OCI-LY7 (cell line): ENCODE measurements around the gene DLAT. TPM values are rescaled to one million over a fixed set of nuclear protein-coding genes. Genes with fewer than 3 reads are reported as not detected.
"Not testable (repeated sequence)": the region's sequence is repeated elsewhere in the genome, so short reads cannot be mapped to it uniquely, and the experiment has no call there.

Experiments used
- BruUV-seq: library from RNA; stranded (reverse); fragments of 400-500 nt; replicated peaks from 2 replicates; lab custom pipeline; 2021; lab: Mats Ljungman, UMichigan
- CTCF ChIA-PET: fragments of 300-600 bp; sonication (Branson Sonifier 250); formaldehyde crosslinking; loops from one replicate; lab custom pipeline; 2022; ENCODE audit warnings: antibody characterized with exemption; ENCODE audit not compliant: unreplicated experiment; lab: Charles Lee
- POLR2A ChIA-PET: fragments of 300-600 bp; sonication (Branson Sonifier 250); formaldehyde crosslinking; loops from one replicate; lab custom pipeline; 2022; ENCODE audit warnings: antibody characterized with exemption; lab: Charles Lee
- DNase-seq: peaks from one replicate; pipeline ENCODE4 v3.0.0-alpha.2; 2015; ENCODE audit warnings: low spot score
- H2AFZ ChIP-seq: fragments of 200-600 bp; sonication (generic), shearing (Covaris generic); 2 replicates; pipeline ENCODE4 v1.6.1; 2014; ENCODE audit warnings: mild to moderate bottlenecking, antibody characterized with exemption, low read length, moderate library complexity
- H3K27ac ChIP-seq: fragments of 200-600 bp; sonication (generic); 2 replicates; pipeline ENCODE4 v1.5.1; 2014; ENCODE audit warnings: mixed run types, low read depth, mild to moderate bottlenecking, moderate library complexity, low read length, inconsistent platforms; ENCODE audit not compliant: poor library complexity, severe bottlenecking
- H3K36me3 ChIP-seq: fragments of 200-600 bp; sonication (generic); 2 replicates; pipeline ENCODE4 v1.6.1; 2014; ENCODE audit warnings: mild to moderate bottlenecking, antibody characterized with exemption, low read length, moderate library complexity, mixed read lengths; ENCODE audit not compliant: insufficient read depth
- H3K4me1 ChIP-seq: fragments of 200-600 bp; sonication (generic); 2 replicates; pipeline ENCODE4 v1.5.1; 2014; ENCODE audit warnings: mild to moderate bottlenecking, low read length; ENCODE audit not compliant: insufficient read depth, poor library complexity, severe bottlenecking
- H3K4me2 ChIP-seq: fragments of 200-600 bp; sonication (generic); 2 replicates; pipeline ENCODE4 v1.6.1; 2014; ENCODE audit warnings: mild to moderate bottlenecking, low read length
- H3K4me3 ChIP-seq: fragments of 200-600 bp; sonication (generic); 2 replicates; pipeline ENCODE4 v1.5.1; 2014; ENCODE audit warnings: mild to moderate bottlenecking, low read depth, low read length; ENCODE audit not compliant: poor library complexity, severe bottlenecking
- H3K79me2 ChIP-seq: fragments of 200-600 bp; sonication (generic); 2 replicates; pipeline ENCODE4 v1.6.1; 2016; ENCODE audit warnings: low read depth, mild to moderate bottlenecking, low read length, moderate library complexity, mixed read lengths; ENCODE audit not compliant: insufficient read depth
- H3K9me2 ChIP-seq: fragments of 200-600 bp; sonication (generic); 2 replicates; pipeline ENCODE4 v1.6.1; 2016; ENCODE audit warnings: mild to moderate bottlenecking, low read length, mixed read lengths; ENCODE audit not compliant: insufficient read depth
- H3K9me3 ChIP-seq: fragments of 200-600 bp; sonication (generic); 2 replicates; pipeline ENCODE4 v1.6.1; 2014; ENCODE audit warnings: mild to moderate bottlenecking, mixed run types, low read length, mixed read lengths
- H4K20me1 ChIP-seq: fragments of 200-600 bp; sonication (generic); 2 replicates; pipeline ENCODE4 v1.6.1; 2014; ENCODE audit warnings: mild to moderate bottlenecking, antibody characterized with exemption, low read length, moderate library complexity, mixed read lengths; ENCODE audit not compliant: insufficient read depth
- CTCF ChIP-seq: fragments of 200-600 bp; sonication (generic); conservative IDR thresholded peaks from 2 replicates; pipeline ENCODE4 v1.5.1; 2014; ENCODE audit warnings: mild to moderate bottlenecking, antibody characterized with exemption, low read length, moderate library complexity, mixed read lengths
- EZH2phosphoT487 ChIP-seq: fragments of 200-600 bp; sonication (generic); IDR thresholded peaks from 2 replicates; pipeline ENCODE4 v1.6.1; 2018; ENCODE audit warnings: low read depth, borderline replicate concordance, mild to moderate bottlenecking, mixed run types, antibody characterized with exemption, low read length, moderate library complexity, mixed read lengths
- intact Hi-C: fragments of 100-400 bp; cut with micrococcal nuclease; formaldehyde crosslinking; loops from one replicate; pipeline ENCODE4 v1.10.0; 2022; ENCODE audit not compliant: unreplicated experiment
- total RNA-seq, 2 experiments: library from RNA; depleted of rRNA in 1 of 2; stranded (reverse); fragments of >200 nt in 1 of 2; shearing (Covaris generic) in 1 of 2; gene quantifications; 2 replicates each; pipeline ENCODE4 v1.2.3, GENCODE V29; 2014 to 2022

Gene DLAT
- total RNA-seq, 2 experiments from 2014 or later, result 42.0 to 54.1 TPM

GRCh38 chr11:112044961-112045360 is 19.8 kb downstream of the DLAT start:
- no peaks in the 10 kb centered on the region for H4K20me1 ChIP-seq
- CTCF ChIA-PET, result interaction anchor here (0.7 kb wide), 1 partner anchor 182 kb away, joined by 3 read pairs; no protein-coding TSS in a partner anchor

GRCh38 chr11:112046647-112047046 is 21.4 kb downstream of the DLAT start:
- CTCF ChIA-PET, H3K4me2 ChIP-seq, DNase-seq, POLR2A ChIA-PET, H3K4me3 ChIP-seq, H3K9me3 ChIP-seq, intact Hi-C loops, H4K20me1 ChIP-seq, H3K9me2 ChIP-seq, H3K27ac ChIP-seq, BruUV-seq, H2AFZ ChIP-seq: not testable (repeated sequence)
- Histone ChIP-seq H3K79me2 (peaks cover 24% of the 10 kb centered on the region), H3K36me3 (peaks cover 95% of the 10 kb centered on the region), H3K4me1 (peaks cover 38% of the 10 kb centered on the region)

More at GRCh38 chr11:112044961-112045360, 19.8 kb downstream of the DLAT start:
- H3K36me3 ChIP-seq, result peaks cover 97% of the 10 kb centered on the region
- no peak for DNase-seq
- H3K79me2 ChIP-seq, result peaks cover 11% of the 10 kb centered on the region
- BruUV-seq, result no TSS peak
- H2AFZ ChIP-seq, result no peak overlapping the region
- H3K27ac ChIP-seq, result no peak overlapping the region
- POLR2A ChIA-PET, result interaction anchor here (1.6 kb wide), 1 partner anchor 15 kb away, joined by 3 read pairs; no protein-coding TSS in a partner anchor
- no peak overlapping the region for H3K4me2 ChIP-seq
- peaks cover 22% of the 10 kb centered on the region for H3K4me1 ChIP-seq
- no peak for TF ChIP-seq CTCF
- no peak for TF ChIP-seq EZH2phosphoT487
- H3K9me2 ChIP-seq, result no peaks in the 10 kb centered on the region
- peaks cover 5% of the 10 kb centered on the region; the same call in 1 of the 2 replicates for H3K9me3 ChIP-seq
- intact Hi-C loops, result no loop called here
- no peak overlapping the region for H3K4me3 ChIP-seq

GRCh38 chr11:112048256-112048655 is 23.0 kb downstream of the DLAT start:
- DNase-seq, BruUV-seq, H3K9me3 ChIP-seq, H4K20me1 ChIP-seq, H3K4me3 ChIP-seq, intact Hi-C loops, CTCF ChIA-PET, H3K9me2 ChIP-seq, H2AFZ ChIP-seq: not testable (repeated sequence)
- POLR2A ChIA-PET, result interaction anchor here (0.6 to 1.2 kb wide), 7 partner anchors 11 to 466 kb away, joined by 3 to 6 read pairs (median 3); partner anchors contain the start of genes ALG9, SDHD and TIMM8B
- Histone ChIP-seq H3K36me3 (peaks cover 95% of the 10 kb centered on the region), H3K4me2 (peak overlapping the region; percentile 43), H3K4me1 (peaks cover 47% of the 10 kb centered on the region), H3K79me2 (peaks cover 26% of the 10 kb centered on the region), H3K27ac (peak overlapping the region; percentile 50)
